Thoracic aorta (tissue), 2 donors: ENCODE measurements around the gene PLTP. TPM values are rescaled to one million over a fixed set of nuclear protein-coding genes. Genes with fewer than 3 reads are reported as not detected.
"Not testable (repeated sequence)": the region's sequence is repeated elsewhere in the genome, so short reads cannot be mapped to it uniquely, and the experiment has no call there.

Experiments used
- ATAC-seq: fragments of 150-250 bp; one replicate; pipeline ENCODE4 v1.8.0; 2017; ENCODE audit warnings: low read depth; ENCODE audit not compliant: insufficient number of reproducible peaks, low FRiP score
- DNase-seq: peaks from one replicate; pipeline ENCODE4 v3.0.0-alpha.2; 2020; ENCODE audit warnings: low spot score
- H3K27ac ChIP-seq, 2 donors: fragments of 200-600 bp; sonication (generic); 1 replicate in 1 of 2; 2 replicates in 1 of 2; pipeline ENCODE4 v1.5.1; 2016; ENCODE audit warnings: mild to moderate bottlenecking in 2 of 2, moderate library complexity in 2 of 2
- H3K27me3 ChIP-seq: fragments of 200-600 bp; sonication (generic); replicated peaks from 2 replicates; pipeline ENCODE4 v1.6.0; 2016; ENCODE audit warnings: mild to moderate bottlenecking; ENCODE audit not compliant: insufficient read depth
- H3K36me3 ChIP-seq: fragments of 200-600 bp; sonication (generic); one replicate; pipeline ENCODE4 v1.5.1; 2016
- H3K4me1 ChIP-seq, 2 donors: fragments of 200-600 bp; sonication (generic); 1 replicate in 1 of 2; 2 replicates in 1 of 2; pipeline versions ENCODE4 v1.5.1 to v1.6.0; 2016; ENCODE audit warnings: low read depth in 2 of 2, mild to moderate bottlenecking in 1 of 2; ENCODE audit not compliant: control insufficient read depth in 1 of 2
- H3K4me3 ChIP-seq: fragments of 200-600 bp; sonication (generic); 2 replicates; pipeline ENCODE4 v1.5.1; 2016; ENCODE audit warnings: mild to moderate bottlenecking
- H3K9me3 ChIP-seq: fragments of 200-600 bp; sonication (generic); 2 replicates; pipeline ENCODE4 v1.5.1; 2016
- total RNA-seq, 2 donors: library from RNA; depleted of rRNA; stranded (reverse); fragments of >200 nt; gene quantifications; one replicate each; pipeline versions ENCODE4 v1.1.0 to v1.2.3, GENCODE V29; 2016
- TF ChIP-seq, protein P1 (sequence below): fragments of 200-600 bp; sonication (generic); IDR thresholded peaks from one replicate; pipeline ENCODE4 v1.5.1; 2019; ENCODE audit warnings: antibody characterized with exemption

The PLTP gene
- total RNA-seq, 2 donors from 2014 or later: 182 to 637 TPM

GRCh38 chr20:45957021-45957941, 45.3 kb upstream of the PLTP start:
- Histone ChIP-seq H3K4me3 (no peak overlapping the region), H3K27ac (no peak overlapping the region), H3K4me1 (no peaks in the 10 kb centered on the region), H3K36me3 (peaks cover 62% of the 10 kb centered on the region), H3K27me3 (no peaks in the 10 kb centered on the region), H3K9me3 (no peaks in the 10 kb centered on the region)
- TF ChIP-seq, protein P1, sequence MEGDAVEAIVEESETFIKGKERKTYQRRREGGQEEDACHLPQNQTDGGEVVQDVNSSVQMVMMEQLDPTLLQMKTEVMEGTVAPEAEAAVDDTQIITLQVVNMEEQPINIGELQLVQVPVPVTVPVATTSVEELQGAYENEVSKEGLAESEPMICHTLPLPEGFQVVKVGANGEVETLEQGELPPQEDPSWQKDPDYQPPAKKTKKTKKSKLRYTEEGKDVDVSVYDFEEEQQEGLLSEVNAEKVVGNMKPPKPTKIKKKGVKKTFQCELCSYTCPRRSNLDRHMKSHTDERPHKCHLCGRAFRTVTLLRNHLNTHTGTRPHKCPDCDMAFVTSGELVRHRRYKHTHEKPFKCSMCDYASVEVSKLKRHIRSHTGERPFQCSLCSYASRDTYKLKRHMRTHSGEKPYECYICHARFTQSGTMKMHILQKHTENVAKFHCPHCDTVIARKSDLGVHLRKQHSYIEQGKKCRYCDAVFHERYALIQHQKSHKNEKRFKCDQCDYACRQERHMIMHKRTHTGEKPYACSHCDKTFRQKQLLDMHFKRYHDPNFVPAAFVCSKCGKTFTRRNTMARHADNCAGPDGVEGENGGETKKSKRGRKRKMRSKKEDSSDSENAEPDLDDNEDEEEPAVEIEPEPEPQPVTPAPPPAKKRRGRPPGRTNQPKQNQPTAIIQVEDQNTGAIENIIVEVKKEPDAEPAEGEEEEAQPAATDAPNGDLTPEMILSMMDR: no peak
- ATAC-seq: no peak
- no peak for DNase-seq

- H3K27ac ChIP-seq, H3K4me3 ChIP-seq, DNase-seq, H3K4me1 ChIP-seq, ATAC-seq, H3K9me3 ChIP-seq, H3K27me3 ChIP-seq: not testable (repeated sequence)
- H3K36me3 ChIP-seq: peaks cover 63% of the 10 kb centered on the region
Measured at GRCh38 chr20:45956326-45956725, 44.4 kb upstream of the PLTP start.

- no peaks in the 10 kb centered on the region for H3K27me3 ChIP-seq
- H3K4me3 ChIP-seq: no peak overlapping the region
- peaks cover 66% of the 10 kb centered on the region for H3K36me3 ChIP-seq
- H3K4me1 ChIP-seq: no peaks in the 10 kb centered on the region
- H3K27ac ChIP-seq: no peak overlapping the region
- ATAC-seq: no peak
- TF ChIP-seq, protein P1: no peak
- no peaks in the 10 kb centered on the region for H3K9me3 ChIP-seq
- DNase-seq: no peak
Measured at GRCh38 chr20:45953672-45954071, 41.7 kb upstream of the PLTP start.

DNA sequence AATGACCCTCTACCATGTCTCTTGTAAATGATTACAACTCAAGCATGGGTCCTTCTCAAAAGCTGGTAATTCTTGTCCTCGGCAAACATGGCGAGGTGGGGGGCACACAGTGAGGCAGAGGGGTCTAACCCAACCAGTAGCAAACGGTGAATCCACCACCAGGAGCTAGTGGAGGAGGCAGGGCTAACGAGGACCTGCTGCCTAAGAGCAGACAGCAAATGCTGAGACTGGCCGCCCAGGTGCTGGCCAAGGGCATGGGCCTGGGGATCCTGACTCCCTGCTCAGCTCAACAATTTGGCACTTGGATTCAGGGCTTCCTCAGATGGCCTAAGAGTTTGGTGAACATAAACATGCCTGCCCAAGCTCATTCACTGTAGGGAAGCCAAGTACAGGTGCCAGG, 40.9 kb upstream of the PLTP start:
- H3K9me3 ChIP-seq: no peaks in the 10 kb centered on the region
- H3K4me3 ChIP-seq: no peak overlapping the region
- H3K27ac ChIP-seq: no peak overlapping the region
- H3K4me1 ChIP-seq: no peaks in the 10 kb centered on the region
- H3K27me3 ChIP-seq: no peaks in the 10 kb centered on the region
- no peak for ATAC-seq
- peaks cover 65% of the 10 kb centered on the region for H3K36me3 ChIP-seq
- no peak for DNase-seq
- TF ChIP-seq, protein P1: no peak

GRCh38 chr20:45951925-45952834, 40.2 kb upstream of the PLTP start:
- Histone ChIP-seq H3K27ac (no peak overlapping the region), H3K27me3 (no peaks in the 10 kb centered on the region), H3K36me3 (peaks cover 64% of the 10 kb centered on the region), H3K4me3 (no peak overlapping the region), H3K4me1 (no peaks in the 10 kb centered on the region), H3K9me3 (no peaks in the 10 kb centered on the region)
- TF ChIP-seq, protein P1: no peak
- DNase-seq (no peak), ATAC-seq (no peak)
